GM21717 (cell line): Measurements from ENCODE around the gene GADL1.

Experiments
- ATAC-seq: cut with Tn5 transposase; IDR thresholded peaks from one replicate; pipeline ENCODE4 v1.9.1; 2021; ENCODE audit warnings: mild to moderate bottlenecking, moderate library complexity; ENCODE audit not compliant: unreplicated experiment

GADL1 gene

DNA sequence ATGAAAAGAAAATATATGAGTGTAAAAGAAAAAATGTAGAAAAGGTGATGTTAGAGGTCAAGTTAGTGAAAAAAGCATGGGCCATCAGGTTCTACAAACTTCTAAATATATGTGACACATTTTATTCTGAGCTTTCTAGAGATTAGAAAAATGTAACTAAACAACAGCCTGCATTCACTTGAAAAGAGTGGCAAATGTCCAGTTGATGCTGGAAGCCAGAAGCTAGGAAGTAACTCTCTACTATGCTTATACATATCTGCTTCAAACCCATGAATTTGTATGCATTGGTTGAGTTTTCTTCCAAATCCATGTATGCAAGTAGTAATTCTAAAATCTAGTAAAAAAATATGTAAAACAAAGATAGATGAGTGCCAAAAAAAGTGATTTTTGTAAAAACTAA is 164.5 kb downstream of the GADL1 start:
- no peak for ATAC-seq

DNA sequence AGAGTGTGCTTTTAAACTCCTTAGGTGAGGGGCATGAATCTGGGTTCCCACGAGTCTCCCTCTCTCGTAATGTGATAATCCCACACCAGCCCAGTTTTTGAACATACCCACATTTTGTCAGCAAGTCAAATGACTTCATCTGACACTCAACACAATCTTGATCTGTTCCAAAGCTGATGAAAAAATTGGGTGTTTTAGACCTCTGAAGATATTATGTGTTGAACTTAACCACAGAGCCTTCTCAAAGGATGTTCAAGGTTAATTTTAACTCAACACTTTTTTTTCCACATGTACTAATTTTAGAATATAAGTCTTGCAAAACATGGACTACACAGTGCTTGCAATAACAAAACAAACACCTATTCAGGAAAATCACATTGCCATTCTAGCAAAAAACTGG is 164.9 kb downstream of the GADL1 start:
- no peak for ATAC-seq

DNA sequence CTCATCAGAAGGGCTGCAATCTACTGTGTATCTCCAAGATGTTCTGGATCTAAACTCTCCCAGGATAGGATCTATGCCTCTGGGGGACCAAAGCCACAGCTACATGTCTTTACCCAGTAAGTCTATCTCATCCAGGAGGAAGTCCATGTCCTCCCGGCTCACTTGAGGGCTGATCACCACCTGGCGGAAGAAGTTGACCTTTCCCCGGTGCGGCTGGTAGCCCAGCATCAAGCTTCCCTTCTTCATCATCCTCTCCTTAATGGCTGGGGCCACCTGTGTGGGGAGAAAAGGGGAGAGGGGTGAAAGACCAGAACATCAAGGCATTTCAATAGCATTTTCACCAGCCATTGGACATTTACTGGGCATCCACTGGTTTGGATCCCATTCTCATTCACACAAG is 166.3 kb downstream of the GADL1 start:
- ATAC-seq: no peak

DNA sequence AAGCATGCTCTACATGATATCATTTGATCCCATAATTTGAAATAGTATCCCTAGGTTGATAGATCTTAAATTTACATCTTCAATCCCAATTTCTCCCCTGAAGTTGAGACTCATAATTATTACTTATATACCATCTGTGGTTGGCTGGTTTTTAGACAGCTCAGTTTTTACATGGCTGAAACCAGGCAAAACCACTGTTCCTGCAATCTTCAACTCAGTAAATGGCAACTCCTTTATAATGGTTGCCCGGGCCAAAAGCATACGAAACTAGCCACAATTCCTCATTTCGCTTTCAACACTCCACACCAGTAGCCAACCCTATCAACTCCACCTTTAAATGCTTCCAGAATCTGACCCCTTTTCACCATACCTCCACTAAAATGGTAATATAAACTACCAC is 169.6 kb downstream of the GADL1 start:
- no peak for ATAC-seq

DNA sequence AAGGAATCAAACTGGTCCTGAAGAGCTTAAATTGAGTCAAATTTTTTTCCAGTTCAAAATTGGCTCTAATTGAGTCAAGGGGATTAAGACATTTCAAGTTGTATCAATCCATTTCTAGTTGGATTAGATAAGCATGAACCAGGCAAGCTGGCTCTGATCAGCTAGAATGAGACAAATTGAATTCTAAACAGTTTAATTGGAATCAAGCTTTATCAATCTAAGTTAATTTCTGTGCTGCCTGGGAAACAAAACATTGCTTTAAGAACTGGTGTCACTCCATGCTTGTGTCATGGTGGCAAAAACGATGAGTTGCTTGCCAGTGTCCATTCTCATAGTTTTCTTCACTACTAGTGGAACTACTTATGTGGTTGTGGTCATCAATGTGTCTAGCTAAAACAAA is 171.2 kb downstream of the GADL1 start:
- ATAC-seq: no peak

DNA sequence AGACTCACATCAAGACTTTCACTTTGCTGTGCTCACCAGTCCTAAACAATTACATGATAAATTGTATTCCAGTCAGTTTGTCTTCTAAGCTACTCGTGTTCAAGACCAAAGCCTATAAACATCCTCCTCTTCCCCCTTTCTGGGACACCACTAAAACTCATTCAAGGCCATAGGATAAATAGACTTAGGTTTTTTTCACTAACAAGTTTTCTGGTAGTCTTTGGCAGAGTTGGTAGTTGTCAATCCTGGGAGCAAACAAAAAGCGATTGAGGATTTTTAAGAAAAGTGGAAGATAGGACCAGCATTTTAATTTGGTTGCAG is 173.2 kb downstream of the GADL1 start:
- ATAC-seq: no peak

DNA sequence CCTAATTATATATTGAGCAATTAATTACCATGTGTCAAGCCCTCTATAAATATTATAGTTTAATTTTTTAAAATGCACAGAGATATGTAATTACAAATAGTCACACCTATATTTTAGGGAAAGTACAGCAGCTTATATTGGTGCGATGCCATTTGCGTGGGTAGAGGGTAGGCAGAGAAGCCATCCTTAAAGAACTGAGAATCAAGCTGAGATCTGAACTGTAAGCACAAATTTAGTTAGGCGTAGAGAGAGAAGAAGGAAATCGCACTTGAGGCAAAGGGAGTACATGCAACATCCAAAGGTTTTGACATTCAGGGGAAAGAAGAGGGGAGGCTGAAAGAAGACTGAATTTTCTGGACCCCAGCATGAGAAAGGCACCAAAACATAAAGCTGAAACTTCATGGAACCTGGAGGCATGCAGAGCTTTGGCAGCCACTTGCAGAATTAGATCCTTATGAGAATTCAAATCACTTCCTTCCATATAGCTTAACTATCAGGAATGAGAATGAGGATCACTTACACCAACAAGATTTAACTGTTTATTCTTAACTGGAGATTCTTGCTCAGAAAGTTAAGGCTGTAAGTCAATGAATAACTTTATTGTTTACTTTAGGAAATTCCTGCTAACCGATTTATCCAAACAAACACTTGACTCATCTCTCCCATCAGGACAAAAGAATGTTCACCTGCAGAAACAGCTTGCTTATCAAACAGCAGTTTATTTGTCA is 173.7 kb downstream of the GADL1 start:
- no peak for ATAC-seq

DNA sequence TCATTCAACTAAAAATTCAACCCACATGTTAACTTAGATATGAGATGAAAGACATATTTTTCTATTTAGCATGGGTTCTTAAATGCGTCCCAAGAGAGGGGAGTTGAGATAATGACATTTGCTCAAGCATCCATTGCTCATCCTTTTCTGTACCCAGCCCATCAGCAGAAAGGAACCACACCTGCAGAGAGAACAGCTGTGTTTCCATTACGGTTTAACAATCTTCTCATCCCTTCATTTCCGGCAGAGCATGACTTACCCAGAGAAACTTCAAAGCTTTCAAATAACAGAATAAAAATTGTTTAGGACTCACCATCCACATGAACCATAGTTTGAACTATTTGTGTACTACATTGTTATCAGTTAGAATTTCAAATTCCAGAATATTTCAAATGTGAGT is 174.9 kb downstream of the GADL1 start:
- no peak for ATAC-seq

DNA sequence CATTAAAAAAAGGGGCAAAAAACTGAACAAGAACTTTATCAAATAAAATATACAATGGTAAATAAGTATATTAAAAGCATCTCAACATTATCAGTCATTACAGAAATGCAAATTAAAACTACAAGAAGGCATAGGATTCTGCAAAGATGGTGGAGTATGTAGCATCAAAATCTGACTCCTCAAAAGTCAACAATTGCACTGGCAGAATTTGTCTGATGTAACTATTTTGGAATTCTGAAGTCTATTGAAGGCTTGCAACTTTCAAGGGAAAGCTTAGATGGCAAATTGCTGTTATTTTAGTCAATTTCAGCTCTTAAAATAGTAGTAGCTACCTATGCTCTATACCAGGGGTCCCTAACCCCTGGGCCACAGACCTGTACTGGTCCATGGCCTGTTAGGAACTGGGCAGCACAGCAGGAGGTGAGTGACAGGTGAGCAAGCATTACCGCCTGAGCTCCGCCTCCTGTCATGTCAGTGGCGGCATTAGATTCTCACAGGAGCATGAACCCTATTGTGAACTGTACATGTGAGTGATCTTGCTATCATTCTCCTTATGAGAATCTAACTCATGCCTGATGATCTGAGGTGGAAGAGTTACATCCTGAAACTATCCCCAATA is 180.5 kb downstream of the GADL1 start:
- ATAC-seq: no peak

DNA sequence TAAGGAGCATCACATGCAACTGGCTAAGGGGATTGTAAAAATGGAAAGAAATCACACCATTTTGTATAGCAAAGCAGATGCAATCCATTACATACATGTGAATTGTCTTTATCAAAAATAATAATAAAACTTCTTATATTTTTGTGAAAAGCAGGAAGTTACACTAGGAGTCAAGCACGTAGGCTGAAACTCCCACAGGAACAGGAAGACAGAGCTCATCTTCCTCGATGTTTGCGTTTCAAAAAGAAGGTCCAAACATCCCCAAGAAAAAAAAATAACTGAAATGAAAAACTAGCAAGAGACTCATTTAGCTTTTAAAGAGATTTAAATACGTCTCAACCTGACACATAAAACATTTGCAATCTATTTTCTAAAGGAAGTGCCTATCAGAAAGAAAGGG is 181.5 kb downstream of the GADL1 start:
- no peak for ATAC-seq

DNA sequence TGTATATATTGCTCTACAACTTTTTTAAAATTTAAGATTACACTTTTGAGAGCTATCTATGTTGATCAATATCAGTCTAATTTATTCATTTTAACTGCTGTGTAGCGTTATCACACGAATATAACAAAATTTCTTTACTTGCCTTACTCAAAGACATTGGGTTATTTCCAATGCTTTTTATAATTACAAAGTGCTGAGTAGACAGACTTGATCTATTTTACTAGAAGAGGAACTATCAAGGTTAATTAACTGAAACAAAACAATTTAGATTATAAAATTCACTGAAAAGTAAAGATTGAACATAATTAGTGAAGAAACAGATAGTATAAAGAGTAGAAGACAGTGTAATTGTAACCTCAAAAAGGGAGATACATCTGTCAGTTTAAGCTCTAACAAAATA is 182.6 kb downstream of the GADL1 start:
- ATAC-seq: no peak

DNA sequence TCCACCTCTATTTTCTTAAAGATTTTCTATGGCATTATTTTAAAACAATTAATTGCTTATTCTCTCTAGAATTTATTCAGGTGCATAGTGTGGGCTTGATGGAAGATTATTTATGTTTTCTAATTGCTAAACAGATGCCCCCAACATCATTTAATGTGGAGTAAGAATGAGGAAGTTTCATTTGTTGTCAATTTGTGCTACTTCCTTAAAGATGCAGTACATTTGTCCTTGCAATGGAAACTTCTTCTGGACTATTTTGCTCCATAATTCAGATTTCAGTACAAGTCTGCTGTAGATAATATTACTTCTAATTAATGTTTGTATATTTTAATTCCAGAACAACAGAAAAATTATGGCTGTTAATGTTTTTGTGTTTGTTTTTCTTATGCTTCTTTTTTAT is 183.3 kb downstream of the GADL1 start:
- no peak for ATAC-seq

DNA sequence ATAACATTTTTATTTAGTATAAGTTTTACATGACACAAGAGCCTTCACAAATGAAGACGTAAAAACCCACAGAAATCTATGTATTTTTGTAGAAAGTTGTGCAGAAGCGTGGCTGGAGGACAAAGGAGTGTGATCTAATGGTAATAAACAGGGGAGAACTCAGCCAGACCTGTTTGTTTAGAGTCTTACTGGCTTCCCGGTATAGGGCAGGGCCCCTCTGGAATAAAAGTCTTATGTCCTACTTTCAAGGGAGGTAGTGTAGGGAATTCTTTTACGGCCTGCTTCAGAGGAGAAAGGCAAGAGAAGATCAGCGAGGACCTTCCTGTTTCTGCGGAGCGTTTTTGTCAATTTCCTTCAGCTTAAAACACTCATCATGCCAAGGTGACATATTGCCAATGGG is 184.4 kb downstream of the GADL1 start:
- ATAC-seq: no peak

DNA sequence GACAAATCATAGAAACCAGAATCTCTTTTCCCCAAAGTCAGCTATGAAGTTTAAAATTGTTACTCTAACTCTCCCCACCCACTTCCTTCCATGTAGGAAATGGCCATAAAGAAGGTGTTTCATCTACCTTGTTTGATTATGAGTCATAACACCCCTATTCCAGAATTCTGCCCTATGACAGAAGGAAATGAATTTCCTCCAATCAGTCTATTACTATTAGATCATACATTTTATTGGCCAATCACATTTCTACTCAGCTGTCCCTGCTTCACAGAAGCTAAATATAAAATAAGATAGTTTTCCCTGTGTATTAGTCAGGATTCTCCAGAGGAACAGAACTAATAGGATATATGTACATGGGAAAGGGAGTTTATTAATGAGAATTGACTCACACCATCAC is 186.0 kb downstream of the GADL1 start:
- ATAC-seq: no peak

DNA sequence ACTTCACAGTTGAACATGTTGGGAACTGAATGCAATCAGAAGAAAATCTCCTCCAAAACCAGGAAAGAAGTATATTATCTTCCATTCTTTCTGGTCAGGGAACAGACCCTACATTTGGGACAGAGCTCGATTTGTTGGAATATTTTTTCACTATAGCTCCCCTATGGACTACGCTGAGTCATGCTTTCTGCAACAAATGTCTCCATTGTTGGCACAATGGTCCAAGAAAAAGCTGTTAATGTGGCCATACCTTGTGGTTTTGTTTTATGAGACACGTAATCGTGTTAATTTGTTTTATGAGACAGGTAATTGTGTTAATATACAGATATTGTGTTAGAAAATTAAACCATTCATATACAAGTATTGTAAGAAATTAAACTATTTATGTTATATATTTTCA is 186.6 kb downstream of the GADL1 start:
- no peak for ATAC-seq

DNA sequence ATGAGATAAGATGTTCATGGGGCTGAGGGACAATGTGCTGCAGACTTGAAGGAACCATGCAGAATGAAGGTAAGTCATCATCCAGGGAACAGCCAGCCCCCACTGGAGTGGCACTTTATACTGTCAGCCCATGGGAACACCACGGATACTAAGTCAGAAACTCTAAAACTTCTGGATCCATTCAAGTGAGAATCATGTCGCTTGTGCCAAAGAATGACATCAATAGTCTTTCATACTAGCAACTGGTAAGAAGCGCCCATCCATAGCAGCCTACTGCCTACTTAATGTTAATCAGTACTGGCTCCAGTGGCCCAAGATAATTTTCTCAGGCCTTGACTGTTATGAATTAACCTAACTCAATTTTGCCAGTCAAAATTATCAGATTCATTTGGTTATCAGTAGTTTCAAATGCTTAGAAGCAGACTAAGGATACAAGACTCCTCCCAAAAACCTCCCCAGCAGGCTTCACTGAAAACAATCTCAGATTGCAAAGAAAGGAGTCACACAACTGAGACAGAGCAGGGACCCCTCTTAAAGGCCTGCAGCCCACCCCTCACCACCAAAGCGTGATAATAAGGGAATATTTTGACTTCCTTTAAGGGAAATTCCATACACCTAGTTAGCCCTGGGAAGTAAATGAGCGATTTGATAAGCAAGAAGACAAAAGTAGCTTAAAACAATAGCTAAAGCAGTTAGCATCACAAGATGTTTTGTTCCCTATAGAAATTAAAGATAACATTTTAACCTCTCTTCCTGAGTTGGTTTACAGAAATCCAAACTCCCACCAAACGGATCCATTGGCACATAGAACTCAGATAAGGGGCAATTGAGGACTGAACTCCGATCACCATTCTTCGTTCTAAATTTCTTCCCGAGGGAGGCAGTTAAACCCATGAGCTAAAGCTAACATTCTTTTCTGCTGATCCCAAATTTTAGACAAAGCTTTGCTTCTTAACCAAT is 189.2 kb downstream of the GADL1 start:
- ATAC-seq: no peak

DNA sequence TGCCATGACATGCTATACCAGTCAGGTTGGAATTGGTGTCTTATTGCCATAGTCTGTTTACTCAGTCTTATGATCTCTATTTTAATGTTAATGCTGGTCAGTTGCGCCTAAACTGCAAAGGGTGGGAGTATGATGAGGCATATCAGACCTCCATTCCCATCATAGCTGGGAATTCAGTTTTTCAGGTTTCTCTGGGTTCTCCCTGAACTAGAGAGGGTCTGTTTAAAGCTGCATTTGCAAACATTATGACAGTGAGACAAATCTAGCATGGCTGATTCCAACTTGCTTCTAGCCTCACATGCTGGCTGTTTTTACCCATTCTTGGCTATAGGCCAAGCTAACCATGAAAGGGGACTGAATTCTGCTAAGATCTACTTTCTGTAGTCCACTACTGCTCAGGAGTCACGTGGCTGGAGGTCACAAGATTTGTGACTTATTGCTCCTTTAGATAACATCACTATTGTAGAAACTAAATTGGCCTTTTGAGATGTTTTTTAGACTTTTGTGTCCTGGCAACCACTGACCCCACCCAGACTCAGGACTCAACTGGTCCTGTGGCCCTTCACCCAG is 191.5 kb downstream of the GADL1 start:
- no peak for ATAC-seq

DNA sequence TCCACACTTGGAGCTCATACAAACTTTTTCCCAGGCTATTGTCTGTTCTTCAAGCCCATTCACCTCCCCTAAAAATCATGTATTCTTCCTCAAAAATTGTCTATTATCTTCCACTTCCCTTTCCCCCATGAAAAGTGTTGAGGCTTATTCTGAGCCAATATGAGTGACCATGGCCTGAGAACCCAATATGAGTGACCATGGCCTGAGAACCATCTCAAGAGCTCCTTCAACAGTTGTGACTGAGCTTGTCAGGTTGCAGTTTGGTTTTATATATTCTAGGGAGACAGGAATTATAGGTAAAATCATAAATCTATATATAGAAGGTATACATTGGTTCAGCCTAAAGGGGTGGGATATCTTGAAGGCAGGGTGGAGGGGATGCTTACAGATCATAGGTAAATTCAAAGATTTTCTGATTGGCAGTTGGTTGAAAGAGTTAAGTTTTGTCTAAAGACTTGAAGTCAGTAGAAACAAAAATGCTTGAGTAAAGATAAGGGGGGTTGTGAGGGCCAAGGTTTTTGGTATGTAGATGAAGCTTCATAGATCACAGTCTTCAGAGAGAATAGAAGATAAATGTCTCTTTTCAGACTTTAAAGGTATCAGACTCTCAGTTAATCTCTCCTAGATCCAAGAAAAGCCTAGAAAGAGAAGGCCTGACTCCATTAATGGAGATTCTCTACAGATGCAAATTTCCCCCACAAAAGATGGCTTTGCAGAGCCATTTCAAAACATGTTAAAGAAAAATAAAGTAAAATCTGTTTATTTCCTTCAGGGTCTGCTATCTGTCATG is 192.2 kb downstream of the GADL1 start:
- ATAC-seq: no peak

DNA sequence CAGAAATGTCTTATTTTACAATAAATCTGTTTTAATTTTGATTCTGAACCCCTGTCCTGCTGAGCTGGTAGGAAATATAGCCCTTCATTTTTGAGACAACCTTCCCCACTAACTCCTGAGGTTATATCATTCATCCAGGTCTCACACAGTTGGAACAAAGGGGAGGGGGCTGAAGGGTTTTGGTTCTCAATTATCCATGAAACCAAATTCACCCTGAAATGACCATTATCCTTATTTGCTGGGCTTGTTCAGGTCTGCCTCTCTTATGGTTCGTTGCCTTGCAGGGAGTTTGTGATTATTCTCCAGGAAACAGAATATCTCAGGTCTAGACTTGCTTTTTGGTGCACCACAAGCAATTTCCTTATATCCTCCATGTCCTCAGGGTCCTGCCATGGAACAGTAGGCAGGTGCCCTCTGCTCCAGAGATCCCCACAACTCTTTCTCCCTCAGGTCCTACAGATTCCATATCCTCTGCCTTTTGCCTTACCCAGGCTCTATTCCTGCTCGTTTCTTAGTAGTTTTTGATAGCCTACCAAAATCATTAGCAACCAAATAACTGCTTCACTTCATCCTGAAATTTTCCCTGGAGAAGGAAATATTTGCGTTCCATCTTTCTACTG is 193.6 kb downstream of the GADL1 start:
- ATAC-seq: no peak

DNA sequence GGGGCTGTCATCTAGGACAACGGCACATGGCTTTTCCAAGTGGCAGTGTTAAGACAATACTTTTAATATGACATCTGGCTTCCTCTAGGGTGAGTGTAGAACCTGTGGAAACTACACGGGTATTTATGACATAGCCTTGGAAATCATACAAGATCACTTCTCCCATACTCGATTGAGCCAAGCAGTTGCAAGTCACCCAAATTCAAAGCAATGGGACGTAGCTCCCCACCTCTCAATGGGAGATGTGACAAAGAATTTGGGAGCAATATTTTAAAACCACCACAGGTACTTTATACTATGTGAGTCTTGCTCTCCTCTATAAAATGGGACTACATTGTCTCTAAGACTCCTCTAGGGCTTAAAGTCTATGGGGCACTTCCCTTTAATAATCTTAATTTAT is 194.5 kb downstream of the GADL1 start:
- ATAC-seq: no peak
